Stimulated activated CD8-positive, alpha-beta memory T cell treated with anti-CD3 and anti-CD28 coated beads, Interleukin-4, amount 100 ng/mL, for 1 hour (primary cell): ENCODE results near the gene DESI1.
"Not testable (repeated sequence)": the region's sequence is repeated elsewhere in the genome, so short reads cannot be mapped to it uniquely, and the experiment has no call there.

Experiments
- DNase-seq, 2 donors: peaks; one replicate each; pipeline ENCODE4 v3.0.0-alpha.2; 2020; ENCODE audit warnings: low read depth in 2 of 2, low spot score in 1 of 2

DESI1 gene

GRCh38 chr22:41562461-41562860, 58.4 kb downstream of the DESI1 start:
- DNase-seq, result no peak

- no peak for DNase-seq
Measured at GRCh38 chr22:41561788-41562187, 59.1 kb downstream of the DESI1 start.

GRCh38 chr22:41561335-41561734, 59.5 kb downstream of the DESI1 start:
- no peak for DNase-seq

GRCh38 chr22:41560095-41560471, 60.8 kb downstream of the DESI1 start:
- no peak for DNase-seq

- not testable (repeated sequence) for DNase-seq
Measured at GRCh38 chr22:41558241-41558630, 62.6 kb downstream of the DESI1 start.

GRCh38 chr22:41557401-41558240, 63.2 kb downstream of the DESI1 start:
- DNase-seq, result no peak

GRCh38 chr22:41556561-41556960, 64.3 kb downstream of the DESI1 start:
- DNase-seq, result no peak

- no peak for DNase-seq
Measured at GRCh38 chr22:41555325-41555982, 65.4 kb downstream of the DESI1 start.

- DNase-seq, result no peak
Measured at GRCh38 chr22:41551877-41552582, 68.8 kb downstream of the DESI1 start.

GRCh38 chr22:41550952-41551491, 69.8 kb downstream of the DESI1 start:
- DNase-seq, result no peak

GRCh38 chr22:41548830-41549211, 72.0 kb downstream of the DESI1 start:
- DNase-seq, result no peak
